GM20000 (cell line): Measurements from ENCODE around the gene KANK2.

ENCODE experiments used
- DNase-seq: peaks from one replicate; pipeline ENCODE4 v3.0.0; 2012; ENCODE audit warnings: low spot score
- CTCF ChIP-seq: IDR thresholded peaks from 2 replicates; pipeline ENCODE4 v1.5.1; 2012; ENCODE audit warnings: mild to moderate bottlenecking, control low read depth; ENCODE audit errors: extremely low read depth, missing control alignments

KANK2 gene

GRCh38 chr19:11155373-11156120, 41.8 kb downstream of the KANK2 start, which contains the start of gene SPC24:
Gene SPC24 (minus strand): TSS chr19:11155782. CDS start chr19:11155776, 6 bp downstream.
- no peak for TF ChIP-seq CTCF
- DNase-seq, result peak; percentile 100

- TF ChIP-seq CTCF, result no peak
- DNase-seq, result no peak
Measured at GRCh38 chr19:11154683-11155047, 42.7 kb downstream of the KANK2 start.

- no peak for DNase-seq
- no peak for TF ChIP-seq CTCF
Measured at GRCh38 chr19:11152318-11153062, 44.9 kb downstream of the KANK2 start.

GRCh38 chr19:11151181-11151580, 46.2 kb downstream of the KANK2 start:
- DNase-seq, result no peak
- TF ChIP-seq CTCF, result no peak

GRCh38 chr19:11148001-11148400, 49.3 kb downstream of the KANK2 start:
- DNase-seq, result no peak
- no peak for TF ChIP-seq CTCF

GRCh38 chr19:11145536-11145924, 51.8 kb downstream of the KANK2 start:
- no peak for TF ChIP-seq CTCF
- DNase-seq, result no peak

GRCh38 chr19:11142528-11143171, 54.7 kb downstream of the KANK2 start:
- TF ChIP-seq CTCF, result no peak
- no peak for DNase-seq
